Stimulated activated CD4-positive, alpha-beta T cell treated with anti-CD3 and anti-CD28 coated beads, Interleukin-1b, Interleukin-23, amount 100 ng/mL, for 48 hours (primary cell): ENCODE results near the gene BMPER.

ENCODE experiments used
- DNase-seq: peaks from one replicate; pipeline ENCODE4 v3.0.0-alpha.2; 2020

The BMPER gene

GRCh38 chr7:33905389-33906032 lies at the start of gene BMPER:
BMPER (plus strand) TSS chr7:33905539; CDS start chr7:33905614, 75 bp downstream.
- DNase-seq: peak; percentile 25

GRCh38 chr7:33861947-33862346 lies 43.4 kb upstream of the BMPER start:
- DNase-seq: no peak

- DNase-seq: no peak
Observed at GRCh38 chr7:33862946-33863814, 42.2 kb upstream of the BMPER start.

GRCh38 chr7:33868166-33868565 lies 37.2 kb upstream of the BMPER start:
- no peak for DNase-seq

- no peak for DNase-seq
Observed at GRCh38 chr7:33869176-33869575, 36.2 kb upstream of the BMPER start.

GRCh38 chr7:33870120-33870519 lies 35.2 kb upstream of the BMPER start:
- DNase-seq: no peak

- no peak for DNase-seq
Observed at GRCh38 chr7:33872870-33873269, 32.5 kb upstream of the BMPER start.

- no peak for DNase-seq
Observed at GRCh38 chr7:33873518-33873917, 31.8 kb upstream of the BMPER start.

GRCh38 chr7:33873981-33874750 lies 31.2 kb upstream of the BMPER start:
- no peak for DNase-seq

GRCh38 chr7:33874943-33875342 lies 30.4 kb upstream of the BMPER start:
- DNase-seq: no peak

- DNase-seq: no peak
Observed at GRCh38 chr7:33876596-33877274, 28.6 kb upstream of the BMPER start.

GRCh38 chr7:33880787-33881186 lies 24.6 kb upstream of the BMPER start:
- no peak for DNase-seq

- no peak for DNase-seq
Observed at GRCh38 chr7:33881316-33881715, 24.0 kb upstream of the BMPER start.

- DNase-seq: no peak
Observed at GRCh38 chr7:33882040-33882837, 23.1 kb upstream of the BMPER start.

- no peak for DNase-seq
Observed at GRCh38 chr7:33882950-33883670, 22.2 kb upstream of the BMPER start.

- DNase-seq: no peak
Observed at GRCh38 chr7:33883671-33883965, 21.7 kb upstream of the BMPER start.

GRCh38 chr7:33885290-33886148 lies 19.8 kb upstream of the BMPER start:
- DNase-seq: no peak

- DNase-seq: no peak
Observed at GRCh38 chr7:33886149-33886623, 19.2 kb upstream of the BMPER start.

- DNase-seq: no peak
Observed at GRCh38 chr7:33887266-33887975, 17.9 kb upstream of the BMPER start.

GRCh38 chr7:33888166-33888565 lies 17.2 kb upstream of the BMPER start:
- no peak for DNase-seq
